CD4-positive, alpha-beta T cell treated with Interleukin-6 for 4 hours (primary cell): ENCODE data around the gene RHOJ.
"Not testable (repeated sequence)": the region's sequence is repeated elsewhere in the genome, so short reads cannot be mapped to it uniquely, and the experiment has no call there.

ENCODE experiments used
- DNase-seq: peaks from one replicate; pipeline ENCODE4 v3.0.0-alpha.2; 2020; ENCODE audit warnings: mixed read lengths

Gene RHOJ

GRCh38 chr14:63273129-63273528 is 68.9 kb downstream of the RHOJ start:
- no peak for DNase-seq

GRCh38 chr14:63273717-63274655 is 69.7 kb downstream of the RHOJ start:
- no peak for DNase-seq

GRCh38 chr14:63275611-63276010 is 71.4 kb downstream of the RHOJ start:
- DNase-seq, result no peak

- no peak for DNase-seq
Observed at GRCh38 chr14:63276016-63276415, 71.8 kb downstream of the RHOJ start.

GRCh38 chr14:63276492-63277342 is 72.5 kb downstream of the RHOJ start:
- DNase-seq, result no peak

GRCh38 chr14:63277591-63278183 is 73.4 kb downstream of the RHOJ start:
- no peak for DNase-seq

- not testable (repeated sequence) for DNase-seq
Observed at GRCh38 chr14:63279933-63280332, 75.7 kb downstream of the RHOJ start.

- DNase-seq, result no peak
Observed at GRCh38 chr14:63282997-63283883, 79.0 kb downstream of the RHOJ start.

- DNase-seq, result no peak
Observed at GRCh38 chr14:63283884-63284248, 79.6 kb downstream of the RHOJ start.

- DNase-seq, result no peak
Observed at GRCh38 chr14:63286071-63286470, 81.8 kb downstream of the RHOJ start.

GRCh38 chr14:63287666-63288483 is 83.6 kb downstream of the RHOJ start:
- no peak for DNase-seq

- no peak for DNase-seq
Observed at GRCh38 chr14:63288853-63289252, 84.6 kb downstream of the RHOJ start.

- DNase-seq, result no peak
Observed at GRCh38 chr14:63290741-63291430, 86.6 kb downstream of the RHOJ start.

GRCh38 chr14:63292805-63293204 is 88.6 kb downstream of the RHOJ start:
- DNase-seq, result no peak

- DNase-seq, result no peak
Observed at GRCh38 chr14:63295231-63295685, 91.0 kb downstream of the RHOJ start.

- DNase-seq, result no peak
Observed at GRCh38 chr14:63296060-63296563, 91.9 kb downstream of the RHOJ start.

- DNase-seq, result no peak
Observed at GRCh38 chr14:63297372-63298063, 93.3 kb downstream of the RHOJ start.

- DNase-seq, result no peak
Observed at GRCh38 chr14:63299351-63300110, 95.3 kb downstream of the RHOJ start.

GRCh38 chr14:63300854-63301253 is 96.6 kb downstream of the RHOJ start:
- no peak for DNase-seq
